Lower leg skin (tissue), 3 donors: ENCODE data around the gene NTN3.

Experiments
- POLR2A ChIP-seq, 2 donors: fragments of 450-650 bp; IDR thresholded peaks; one replicate each; pipeline ENCODE4 v1.6.1; 2016 to 2017; ENCODE audit warnings: antibody characterized with exemption in 2 of 2, mild to moderate bottlenecking in 1 of 2, moderate library complexity in 1 of 2
- TF ChIP-seq, protein P1 (sequence below), 3 donors: fragments of 450-650 bp; IDR thresholded peaks; one replicate each; pipeline ENCODE4 v1.5.1; 2016; ENCODE audit warnings: antibody characterized with exemption in 3 of 3, mild to moderate bottlenecking in 3 of 3, moderate library complexity in 2 of 3

DNA sequence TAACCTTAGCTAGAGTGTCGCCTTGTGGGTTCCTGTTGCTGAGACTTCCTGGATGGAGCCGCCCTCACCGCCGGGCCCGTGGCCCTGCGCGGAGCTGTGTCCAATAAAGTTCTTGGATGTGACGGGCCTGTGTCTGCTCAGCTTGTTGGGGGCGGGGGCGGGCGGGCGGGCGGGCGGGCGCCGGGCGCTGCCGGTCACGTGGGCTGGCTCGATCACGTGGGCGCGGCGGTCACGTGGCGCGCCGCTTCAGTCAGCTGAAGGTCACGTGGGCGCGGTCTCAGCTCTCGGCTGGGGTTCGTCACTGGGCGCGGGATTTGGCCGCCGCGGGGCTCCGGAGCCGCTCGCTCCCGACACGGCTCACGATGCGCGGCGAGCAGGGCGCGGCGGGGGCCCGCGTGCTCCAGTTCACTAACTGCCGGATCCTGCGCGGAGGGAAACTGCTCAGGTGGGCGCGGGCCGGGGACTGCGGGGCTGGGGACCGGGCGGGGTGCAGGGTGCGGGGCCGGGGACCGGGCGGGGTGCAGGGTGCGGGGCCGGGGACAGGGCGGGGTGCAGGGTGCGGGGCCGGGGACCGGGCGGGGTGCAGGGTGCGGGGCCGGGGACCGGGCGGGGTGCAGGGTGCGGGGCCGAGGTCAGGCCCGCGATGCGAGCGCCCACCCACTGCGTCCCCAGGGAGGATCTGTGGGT is 49.1 kb downstream of the NTN3 start, which contains the start of gene AMDHD2:
- TF ChIP-seq, protein P1, sequence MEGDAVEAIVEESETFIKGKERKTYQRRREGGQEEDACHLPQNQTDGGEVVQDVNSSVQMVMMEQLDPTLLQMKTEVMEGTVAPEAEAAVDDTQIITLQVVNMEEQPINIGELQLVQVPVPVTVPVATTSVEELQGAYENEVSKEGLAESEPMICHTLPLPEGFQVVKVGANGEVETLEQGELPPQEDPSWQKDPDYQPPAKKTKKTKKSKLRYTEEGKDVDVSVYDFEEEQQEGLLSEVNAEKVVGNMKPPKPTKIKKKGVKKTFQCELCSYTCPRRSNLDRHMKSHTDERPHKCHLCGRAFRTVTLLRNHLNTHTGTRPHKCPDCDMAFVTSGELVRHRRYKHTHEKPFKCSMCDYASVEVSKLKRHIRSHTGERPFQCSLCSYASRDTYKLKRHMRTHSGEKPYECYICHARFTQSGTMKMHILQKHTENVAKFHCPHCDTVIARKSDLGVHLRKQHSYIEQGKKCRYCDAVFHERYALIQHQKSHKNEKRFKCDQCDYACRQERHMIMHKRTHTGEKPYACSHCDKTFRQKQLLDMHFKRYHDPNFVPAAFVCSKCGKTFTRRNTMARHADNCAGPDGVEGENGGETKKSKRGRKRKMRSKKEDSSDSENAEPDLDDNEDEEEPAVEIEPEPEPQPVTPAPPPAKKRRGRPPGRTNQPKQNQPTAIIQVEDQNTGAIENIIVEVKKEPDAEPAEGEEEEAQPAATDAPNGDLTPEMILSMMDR (IDR thresholded peaks at IDR 0.05): no peak
- TF ChIP-seq POLR2A (IDR thresholded peaks at IDR 0.05): no peak
